BE2C (cell line): ENCODE measurements around the gene PIP4P1.

Experiments
- DNase-seq: peaks from one replicate; pipeline ENCODE4 v3.0.0-alpha.2; 2020
- H3K27me3 ChIP-seq: fragments of 250-450 bp; sonication (Bioruptor Pico); 2 replicates; pipeline ENCODE4 v1.5.1; 2020; ENCODE audit warnings: mild to moderate bottlenecking
- H3K36me3 ChIP-seq: fragments of 250-450 bp; sonication (Bioruptor Pico); 2 replicates; pipeline ENCODE4 v1.5.1; 2020; ENCODE audit warnings: mild to moderate bottlenecking
- H3K4me1 ChIP-seq: fragments of 250-450 bp; sonication (Bioruptor Pico); 2 replicates; pipeline ENCODE4 v1.5.1; 2020
- H3K4me3 ChIP-seq: 2 replicates; pipeline ENCODE4 v1.5.1; 2011; ENCODE audit warnings: low read depth, low read length
- H3K9me3 ChIP-seq: fragments of 250-450 bp; sonication (Bioruptor Pico); 2 replicates; pipeline ENCODE4 v1.5.1; 2020
- CTCF ChIP-seq: IDR thresholded peaks from 2 replicates; pipeline ENCODE4 v1.5.1; 2012; ENCODE audit warnings: mild to moderate bottlenecking, low read depth, low read length

PIP4P1 gene

GRCh38 chr14:20490563-20490962, 29.3 kb upstream of the PIP4P1 start:
- Histone ChIP-seq H3K4me1 (0 out of 2 replicates have a peak, but pooled peaks cover 2% of the 10 kb centered on the region), H3K36me3 (no peaks in the 10 kb centered on the region), H3K4me3 (no peak overlapping the region), H3K27me3 (peaks cover 5% of the 10 kb centered on the region), H3K9me3 (no peaks in the 10 kb centered on the region)
- no peak for DNase-seq
- no peak for TF ChIP-seq CTCF

- no peak for TF ChIP-seq CTCF
These were observed 28.1 kb upstream of the PIP4P1 start for GRCh38 chr14:20489093-20489994.

GRCh38 chr14:20487396-20487725, 26.1 kb upstream of the PIP4P1 start:
- Histone ChIP-seq H3K4me1 (0 out of 2 replicates have a peak, but pooled peaks cover 2% of the 10 kb centered on the region), H3K27me3 (peaks cover 6% of the 10 kb centered on the region; the same call in 1 of the 2 replicates), H3K9me3 (no peaks in the 10 kb centered on the region), H3K4me3 (no peak overlapping the region), H3K36me3 (no peaks in the 10 kb centered on the region)
- no peak for DNase-seq
- TF ChIP-seq CTCF, result peak; percentile 24; the same call in 1 of the 2 replicates

More at GRCh38 chr14:20489093-20489994, 28.1 kb upstream of the PIP4P1 start:
- Histone ChIP-seq H3K36me3 (no peaks in the 10 kb centered on the region), H3K4me3 (no peak overlapping the region), H3K9me3 (no peaks in the 10 kb centered on the region), H3K27me3 (peaks cover 3% of the 10 kb centered on the region; the same call in 1 of the 2 replicates), H3K4me1 (0 out of 2 replicates have a peak, but pooled peaks cover 2% of the 10 kb centered on the region)
- no peak for DNase-seq

GRCh38 chr14:20486684-20487395, 25.6 kb upstream of the PIP4P1 start:
- Histone ChIP-seq H3K9me3 (no peaks in the 10 kb centered on the region), H3K36me3 (no peaks in the 10 kb centered on the region), H3K27me3 (peaks cover 8% of the 10 kb centered on the region; the same call in 1 of the 2 replicates), H3K4me1 (0 out of 2 replicates have a peak, but pooled peaks cover 2% of the 10 kb centered on the region), H3K4me3 (no peak overlapping the region)
- DNase-seq, result no peak
- no peak for TF ChIP-seq CTCF

GRCh38 chr14:20485900-20486299, 24.7 kb upstream of the PIP4P1 start:
- DNase-seq, result no peak
- H3K27me3 ChIP-seq, result peaks cover 8% of the 10 kb centered on the region; the same call in 1 of the 2 replicates
- H3K9me3 ChIP-seq, result no peaks in the 10 kb centered on the region
- 0 out of 2 replicates have a peak, but pooled peaks cover 2% of the 10 kb centered on the region for H3K4me1 ChIP-seq
- H3K36me3 ChIP-seq, result no peaks in the 10 kb centered on the region
- H3K4me3 ChIP-seq, result no peak overlapping the region
- no peak for TF ChIP-seq CTCF

- 0 out of 2 replicates have a peak, but pooled peaks cover 5% of the 10 kb centered on the region for H3K4me1 ChIP-seq
- no peak for TF ChIP-seq CTCF
- peaks cover 8% of the 10 kb centered on the region for H3K36me3 ChIP-seq
- H3K4me3 ChIP-seq, result no peak overlapping the region
- H3K27me3 ChIP-seq, result peaks cover 8% of the 10 kb centered on the region; the same call in 1 of the 2 replicates
- DNase-seq, result no peak
- no peaks in the 10 kb centered on the region for H3K9me3 ChIP-seq
These were observed 21.1 kb upstream of the PIP4P1 start for GRCh38 chr14:20482382-20482781.
